H9 (cell line): ENCODE results near the gene ZNF362. TPM values are rescaled to one million over a fixed set of nuclear protein-coding genes. Genes with fewer than 3 reads are reported as not detected.

Source experiments
- DNase-seq: peaks from one replicate; pipeline ENCODE4 v3.0.0-alpha.2; 2017
- H2AFZ ChIP-seq: one replicate; pipeline ENCODE4 v1.6.1; 2013; ENCODE audit warnings: mild to moderate bottlenecking, low read length, control low read depth, moderate library complexity
- H2AK5ac ChIP-seq: 2 replicates; pipeline ENCODE4 v1.6.1; 2013; ENCODE audit warnings: low read length, control low read depth, mixed read lengths; ENCODE audit not compliant: insufficient read length
- H2BK120ac ChIP-seq: one replicate; pipeline ENCODE4 v1.6.1; 2013; ENCODE audit warnings: low read depth, mild to moderate bottlenecking, low read length, control low read depth, inconsistent platforms; ENCODE audit not compliant: poor library complexity, severe bottlenecking
- H2BK12ac ChIP-seq: 2 replicates; pipeline ENCODE4 v1.6.1; 2013; ENCODE audit warnings: low read length, control low read depth, mixed read lengths, low read depth; ENCODE audit not compliant: insufficient read length
- H2BK15ac ChIP-seq: 2 replicates; pipeline ENCODE4 v1.6.1; 2013; ENCODE audit warnings: low read depth, low read length, control low read depth
- H2BK20ac ChIP-seq: one replicate; pipeline ENCODE4 v1.6.1; 2013; ENCODE audit warnings: low read depth, mild to moderate bottlenecking, low read length, control low read depth, inconsistent platforms; ENCODE audit not compliant: poor library complexity, severe bottlenecking
- H2BK5ac ChIP-seq: 2 replicates; pipeline ENCODE4 v1.6.1; 2013; ENCODE audit warnings: low read length, control low read depth, mixed read lengths; ENCODE audit not compliant: insufficient read length
- H3K14ac ChIP-seq: 2 replicates; pipeline ENCODE4 v1.6.1; 2013; ENCODE audit warnings: low read length, control low read depth; ENCODE audit not compliant: insufficient read depth
- H3K18ac ChIP-seq: 2 replicates; pipeline ENCODE4 v1.6.1; 2013; ENCODE audit warnings: low read depth, mild to moderate bottlenecking, mixed read lengths, low read length, control low read depth; ENCODE audit not compliant: insufficient read length
- H3K23ac ChIP-seq: 2 replicates; pipeline ENCODE4 v1.6.1; 2013; ENCODE audit warnings: low read length, control low read depth, mixed read lengths, low read depth; ENCODE audit not compliant: insufficient read length
- H3K23me2 ChIP-seq: 2 replicates; pipeline ENCODE4 v1.6.1; 2013; ENCODE audit warnings: low read depth, mild to moderate bottlenecking, mixed read lengths, low read length, control low read depth; ENCODE audit not compliant: insufficient read length, poor library complexity, severe bottlenecking
- H3K27ac ChIP-seq: 2 replicates; pipeline ENCODE4 v1.5.1; 2013; ENCODE audit warnings: low read length, control low read depth, mixed read lengths, low read depth; ENCODE audit not compliant: insufficient read length
- H3K27me3 ChIP-seq: 2 replicates; pipeline ENCODE4 v1.6.1; 2013; ENCODE audit warnings: low read length, control low read depth, inconsistent platforms; ENCODE audit not compliant: insufficient read depth
- H3K4ac ChIP-seq: 2 replicates; pipeline ENCODE4 v1.6.1; 2013; ENCODE audit warnings: low read depth, mild to moderate bottlenecking, control low read depth, inconsistent platforms, low read length, moderate library complexity
- H3K4me1 ChIP-seq: 2 replicates; pipeline ENCODE4 v1.6.1; 2013; ENCODE audit warnings: low read length, control low read depth, inconsistent platforms; ENCODE audit not compliant: insufficient read depth
- H3K4me2 ChIP-seq: 2 replicates; pipeline ENCODE4 v1.6.1; 2013; ENCODE audit warnings: low read length, control low read depth, mixed read lengths; ENCODE audit not compliant: insufficient read length, insufficient read depth
- H3K56ac ChIP-seq: 2 replicates; pipeline ENCODE4 v1.6.1; 2013; ENCODE audit warnings: low read depth, mild to moderate bottlenecking, mixed read lengths, low read length, control low read depth; ENCODE audit not compliant: insufficient read length
- H3K79me1 ChIP-seq: 2 replicates; pipeline ENCODE4 v1.6.1; 2013; ENCODE audit warnings: low read depth, mild to moderate bottlenecking, moderate library complexity, low read length, control low read depth, inconsistent platforms; ENCODE audit not compliant: insufficient read depth, poor library complexity, severe bottlenecking
- H3K79me2 ChIP-seq: 2 replicates; pipeline ENCODE4 v1.6.1; 2013; ENCODE audit warnings: low read length, control low read depth, inconsistent platforms; ENCODE audit not compliant: insufficient read depth
- H3K9ac ChIP-seq: 2 replicates; pipeline ENCODE4 v1.6.1; 2013; ENCODE audit warnings: low read length, control low read depth, mixed read lengths; ENCODE audit not compliant: insufficient read length; ENCODE audit errors: extremely low read depth
- H3K9me3 ChIP-seq: one replicate; pipeline ENCODE4 v1.6.1; 2013; ENCODE audit warnings: low read depth, low read length, inconsistent platforms; ENCODE audit not compliant: control insufficient read depth
- H3T11ph ChIP-seq: one replicate; pipeline ENCODE4 v1.6.1; 2013; ENCODE audit warnings: mild to moderate bottlenecking, low read length, control low read depth, inconsistent platforms
- H4K20me1 ChIP-seq: one replicate; pipeline ENCODE4 v1.6.1; 2013; ENCODE audit not compliant: control insufficient read depth, insufficient read length, insufficient read depth
- H4K5ac ChIP-seq: 2 replicates; pipeline ENCODE4 v1.6.1; 2013; ENCODE audit warnings: low read depth, mild to moderate bottlenecking, mixed read lengths, low read length, control low read depth; ENCODE audit not compliant: insufficient read length
- H4K8ac ChIP-seq: replicated peaks from 2 replicates; pipeline ENCODE4 v1.6.1; 2013; ENCODE audit warnings: low read length, control low read depth, mixed read lengths, low read depth; ENCODE audit not compliant: insufficient read length
- H4K91ac ChIP-seq: 2 replicates; pipeline ENCODE4 v1.6.1; 2013; ENCODE audit warnings: low read depth, mild to moderate bottlenecking, moderate library complexity, mixed read lengths, low read length, control low read depth; ENCODE audit not compliant: insufficient read length
- H3K27ac Mint-ChIP-seq, 3 experiments: 2 replicates in 2 of 3; 3 replicates in 1 of 3; pipeline ENCODE4 v1.8.0; 2020 to 2021; ENCODE audit warnings: mixed read lengths in 3 of 3, mild to moderate bottlenecking in 1 of 3, moderate library complexity in 1 of 3
- H3K27me3 Mint-ChIP-seq: 2 replicates; pipeline ENCODE4 v1.8.0; 2021; ENCODE audit warnings: low read depth, mild to moderate bottlenecking, moderate library complexity, mixed read lengths
- H3K36me3 Mint-ChIP-seq, 3 experiments: 2 replicates in 2 of 3; 3 replicates in 1 of 3; pipeline ENCODE4 v1.8.0; 2020 to 2021; ENCODE audit warnings: low read depth in 3 of 3, mixed read lengths in 3 of 3; ENCODE audit not compliant: insufficient read depth in 1 of 3
- H3K4me1 Mint-ChIP-seq, 2 experiments: 2 replicates each; pipeline ENCODE4 v1.8.0; 2020; ENCODE audit warnings: mixed read lengths in 2 of 2
- H3K4me3 Mint-ChIP-seq, 2 experiments: 2 replicates in 1 of 2; 3 replicates in 1 of 2; pipeline ENCODE4 v1.8.0; 2020 to 2021; ENCODE audit warnings: mild to moderate bottlenecking in 2 of 2, mixed read lengths in 2 of 2, moderate library complexity in 1 of 2
- H3K9me3 Mint-ChIP-seq, 2 experiments: 2 replicates in 1 of 2; 3 replicates in 1 of 2; pipeline ENCODE4 v1.8.0; 2020; ENCODE audit warnings: mild to moderate bottlenecking in 2 of 2, mixed read lengths in 2 of 2, moderate library complexity in 1 of 2
- WGBS: extraction: QIAGEN DNeasy Blood & Tissue Kit; methylation state at CpG from one replicate; pipeline ENCODE4 v1.1.7; 2013; ENCODE audit warnings: missing lambda C conversion rate, low lambda C conversion rate, mixed read lengths; ENCODE audit not compliant: insufficient read length; ENCODE audit errors: extremely low coverage; 5-methylcytosine and 5-hydroxymethylcytosine counted together
- total RNA-seq: library from RNA; stranded (reverse); gene quantifications from 2 replicates; pipeline ENCODE4 v1.2.1, GENCODE V29; 2021
- TF ChIP-seq, protein P1 (sequence below): fragments of 200-600 bp; sonication (generic); conservative IDR thresholded peaks from 3 replicates; pipeline ENCODE4 v1.8.0; 2021; ENCODE audit warnings: antibody characterized with exemption, mild to moderate bottlenecking

ZNF362 gene
- total RNA-seq, 1 experiment from 2014 or later, result 18.7 TPM

DNA sequence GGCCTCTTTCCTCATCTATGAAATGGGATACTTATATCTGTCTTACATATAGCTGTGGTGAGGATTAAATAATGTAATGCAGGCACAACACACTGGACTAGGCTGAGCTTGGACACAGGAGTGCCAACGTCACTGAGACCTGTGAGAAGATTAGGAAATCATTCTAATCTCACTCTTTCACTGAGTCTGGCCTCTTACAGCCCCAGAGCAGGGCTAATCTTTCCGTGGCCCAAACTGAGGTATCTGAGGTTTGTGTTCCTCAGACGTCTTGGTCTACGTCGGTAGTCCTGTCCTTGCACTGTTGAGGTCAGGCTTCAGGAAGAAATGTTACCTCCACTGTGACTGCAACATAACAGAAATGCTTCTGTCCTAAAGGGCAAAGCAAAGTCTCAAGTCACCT, 87.2 kb downstream of the ZNF362 start:
- Histone ChIP-seq H3K23me2 (no peaks in the 10 kb centered on the region), H2BK20ac (no peak overlapping the region), H3K27ac (no peak overlapping the region), H4K5ac (no peak overlapping the region), H4K20me1 (no peaks in the 10 kb centered on the region), H4K91ac (no peak overlapping the region), H3K4ac (no peak overlapping the region), H2BK5ac (no peak overlapping the region), H3K4me1 (peaks cover 10% of the 10 kb centered on the region), H4K8ac (no peak overlapping the region), H2AK5ac (no peak overlapping the region), H3K27me3 (peaks cover 11% of the 10 kb centered on the region; the same call in 1 of the 2 replicates), H3K79me1 (no peaks in the 10 kb centered on the region), H2AFZ (no peak overlapping the region), H3K56ac (no peak overlapping the region), H3K23ac (no peak overlapping the region), H3K9ac (no peak overlapping the region), H2BK15ac (no peak overlapping the region), H3K18ac (no peak overlapping the region), H2BK120ac (no peak overlapping the region), H3K9me3 (no peaks in the 10 kb centered on the region), H3K14ac (no peak overlapping the region), H3K4me2 (no peak overlapping the region), H2BK12ac (no peak overlapping the region), H3T11ph (no peak overlapping the region), H3K79me2 (no peaks in the 10 kb centered on the region)
- no CpG with 5 or more reads among the region's 5 CpGs for WGBS
- TF ChIP-seq, protein P1, sequence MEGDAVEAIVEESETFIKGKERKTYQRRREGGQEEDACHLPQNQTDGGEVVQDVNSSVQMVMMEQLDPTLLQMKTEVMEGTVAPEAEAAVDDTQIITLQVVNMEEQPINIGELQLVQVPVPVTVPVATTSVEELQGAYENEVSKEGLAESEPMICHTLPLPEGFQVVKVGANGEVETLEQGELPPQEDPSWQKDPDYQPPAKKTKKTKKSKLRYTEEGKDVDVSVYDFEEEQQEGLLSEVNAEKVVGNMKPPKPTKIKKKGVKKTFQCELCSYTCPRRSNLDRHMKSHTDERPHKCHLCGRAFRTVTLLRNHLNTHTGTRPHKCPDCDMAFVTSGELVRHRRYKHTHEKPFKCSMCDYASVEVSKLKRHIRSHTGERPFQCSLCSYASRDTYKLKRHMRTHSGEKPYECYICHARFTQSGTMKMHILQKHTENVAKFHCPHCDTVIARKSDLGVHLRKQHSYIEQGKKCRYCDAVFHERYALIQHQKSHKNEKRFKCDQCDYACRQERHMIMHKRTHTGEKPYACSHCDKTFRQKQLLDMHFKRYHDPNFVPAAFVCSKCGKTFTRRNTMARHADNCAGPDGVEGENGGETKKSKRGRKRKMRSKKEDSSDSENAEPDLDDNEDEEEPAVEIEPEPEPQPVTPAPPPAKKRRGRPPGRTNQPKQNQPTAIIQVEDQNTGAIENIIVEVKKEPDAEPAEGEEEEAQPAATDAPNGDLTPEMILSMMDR, result no peak
- peaks cover 68 to 82% of the 10 kb centered on the region in 2 experiments for H3K4me1 Mint-ChIP-seq
- no peak overlapping the region; a peak in 1 of 5 replicates for H3K4me3 Mint-ChIP-seq
- H3K27me3 Mint-ChIP-seq, result peaks cover 51% of the 10 kb centered on the region
- no peaks in the 10 kb centered on the region for H3K36me3 Mint-ChIP-seq
- DNase-seq, result no peak
- no peaks in the 10 kb centered on the region; a peak in 1 of 5 replicates for H3K9me3 Mint-ChIP-seq
- H3K27ac Mint-ChIP-seq, result no peak overlapping the region
